GM13977 (cell line): Measurements from ENCODE around the gene DIAPH2.

Source experiments
- DNase-seq: peaks from one replicate; pipeline ENCODE4 v3.0.0; 2012; ENCODE audit warnings: low spot score
- in situ Hi-C: fragments of 300-500 bp; cut with MboI; formaldehyde crosslinking; loops from one replicate; pipeline ENCODE4 v1.12.0; 2022; ENCODE audit warnings: low sequenced_read_pairs, low pct_unique_long_range_greater_than_20kb, mixed read lengths, inconsistent platforms; ENCODE audit not compliant: unreplicated experiment
- TF ChIP-seq, protein P1 (sequence below): IDR thresholded peaks from 2 replicates; pipeline ENCODE4 v1.5.1; 2012; ENCODE audit warnings: mild to moderate bottlenecking, control low read depth; ENCODE audit not compliant: insufficient read depth; ENCODE audit errors: extremely low read depth, missing control alignments

Gene DIAPH2

DNA sequence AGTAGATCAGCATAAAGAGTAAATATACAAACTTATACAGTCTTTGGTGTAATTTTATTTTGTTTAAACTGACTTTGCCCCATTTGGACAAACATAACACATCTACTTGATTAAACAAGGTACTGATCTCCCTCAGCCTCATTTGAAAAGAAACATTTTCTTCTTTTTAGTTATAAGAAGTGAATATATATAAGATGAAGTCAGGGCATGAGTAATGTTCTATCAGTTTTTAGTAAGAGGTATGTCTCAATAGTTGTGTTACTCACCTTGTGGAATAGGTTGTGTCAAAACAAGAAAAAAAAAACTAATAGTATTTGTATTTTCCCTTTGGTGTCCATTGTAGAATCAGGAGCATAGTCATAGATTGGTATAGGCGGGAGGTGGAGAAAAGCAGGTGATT lies 526.4 kb downstream of the DIAPH2 start:
- DNase-seq, result no peak
- in situ Hi-C loops, result no loop called here
- TF ChIP-seq, protein P1, sequence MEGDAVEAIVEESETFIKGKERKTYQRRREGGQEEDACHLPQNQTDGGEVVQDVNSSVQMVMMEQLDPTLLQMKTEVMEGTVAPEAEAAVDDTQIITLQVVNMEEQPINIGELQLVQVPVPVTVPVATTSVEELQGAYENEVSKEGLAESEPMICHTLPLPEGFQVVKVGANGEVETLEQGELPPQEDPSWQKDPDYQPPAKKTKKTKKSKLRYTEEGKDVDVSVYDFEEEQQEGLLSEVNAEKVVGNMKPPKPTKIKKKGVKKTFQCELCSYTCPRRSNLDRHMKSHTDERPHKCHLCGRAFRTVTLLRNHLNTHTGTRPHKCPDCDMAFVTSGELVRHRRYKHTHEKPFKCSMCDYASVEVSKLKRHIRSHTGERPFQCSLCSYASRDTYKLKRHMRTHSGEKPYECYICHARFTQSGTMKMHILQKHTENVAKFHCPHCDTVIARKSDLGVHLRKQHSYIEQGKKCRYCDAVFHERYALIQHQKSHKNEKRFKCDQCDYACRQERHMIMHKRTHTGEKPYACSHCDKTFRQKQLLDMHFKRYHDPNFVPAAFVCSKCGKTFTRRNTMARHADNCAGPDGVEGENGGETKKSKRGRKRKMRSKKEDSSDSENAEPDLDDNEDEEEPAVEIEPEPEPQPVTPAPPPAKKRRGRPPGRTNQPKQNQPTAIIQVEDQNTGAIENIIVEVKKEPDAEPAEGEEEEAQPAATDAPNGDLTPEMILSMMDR, result no peak

DNA sequence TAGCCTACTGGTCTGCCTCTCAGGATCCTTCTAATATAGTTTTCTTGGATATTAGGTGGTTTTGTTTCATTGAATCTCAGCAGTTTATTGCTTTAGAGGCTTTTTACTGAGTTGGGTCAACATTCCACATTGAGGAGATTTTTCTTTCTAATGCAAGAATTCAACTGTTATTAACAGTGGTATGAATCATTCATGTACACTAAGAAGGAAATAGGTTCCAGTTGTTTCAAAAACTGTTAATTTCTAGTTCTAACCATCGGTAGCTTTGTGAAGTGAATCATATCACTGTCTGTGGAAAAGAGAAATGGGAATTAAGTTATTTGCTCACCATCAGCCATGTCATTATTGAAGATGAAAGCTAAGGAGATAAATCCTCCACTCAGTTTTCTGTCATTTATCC lies 530.5 kb downstream of the DIAPH2 start:
- DNase-seq, result no peak
- in situ Hi-C loops, result no loop called here
- TF ChIP-seq, protein P1, result no peak

DNA sequence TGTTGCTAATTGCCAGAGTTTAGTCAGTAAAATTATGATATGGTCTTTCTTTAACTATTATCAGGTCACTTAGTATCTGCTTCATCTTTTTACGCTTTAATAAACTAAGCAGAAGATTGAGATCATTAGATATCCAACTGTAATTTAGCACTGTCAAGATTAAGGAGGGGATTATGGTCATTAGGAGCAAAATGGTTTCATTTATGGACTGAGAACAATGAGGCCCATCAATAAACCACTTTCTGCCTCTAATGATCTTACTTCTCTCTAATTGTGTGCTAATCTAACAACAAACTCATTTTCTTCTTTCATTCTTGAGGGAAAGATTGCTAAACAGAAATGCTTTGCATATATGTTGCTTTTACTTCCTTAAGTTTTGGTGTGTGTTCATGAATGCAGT lies 539.5 kb downstream of the DIAPH2 start:
- DNase-seq, result no peak
- in situ Hi-C loops, result no loop called here

DNA sequence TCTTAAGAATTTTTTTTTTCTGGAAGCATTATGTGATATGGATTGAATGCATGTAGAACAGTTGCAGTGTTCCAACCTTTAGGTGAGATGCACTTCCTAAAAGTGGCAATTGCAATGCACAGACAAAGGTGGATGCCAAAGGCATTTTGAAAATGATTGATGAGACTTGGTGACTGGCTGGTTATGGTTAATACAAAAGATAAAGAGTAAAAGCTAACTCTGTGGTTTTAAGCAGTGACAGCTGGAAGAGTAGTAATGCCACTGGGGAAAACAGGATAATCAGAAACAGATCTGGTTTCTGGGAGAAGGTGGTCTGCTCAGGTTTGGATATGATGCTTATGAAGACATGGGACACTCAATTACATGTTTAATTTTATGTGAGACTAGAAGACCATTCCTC lies 544.7 kb downstream of the DIAPH2 start:
- TF ChIP-seq, protein P1, result no peak
- DNase-seq, result no peak
- in situ Hi-C loops, result no loop called here

More for the DNA sequence above, 539.5 kb downstream of the DIAPH2 start:
- TF ChIP-seq, protein P1, result no peak

DNA sequence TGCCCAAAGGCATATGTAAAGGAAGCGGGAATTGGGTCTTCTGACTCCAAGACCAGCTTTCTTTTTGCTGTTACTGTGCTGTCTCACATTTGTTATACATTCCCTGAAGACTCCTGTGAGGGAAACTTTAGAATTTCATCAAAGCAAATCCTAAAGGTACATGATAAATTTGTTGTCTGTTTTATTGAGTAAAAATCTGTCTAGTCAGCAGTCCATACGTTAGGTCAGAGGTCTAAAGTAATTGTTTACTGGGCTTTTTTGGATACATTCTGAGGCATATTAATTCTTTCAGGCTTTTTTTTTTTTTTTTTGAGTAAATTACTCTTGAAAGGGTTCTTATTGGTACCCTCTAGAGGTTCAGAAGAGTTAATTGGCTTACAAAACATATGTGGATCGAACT lies 546.3 kb downstream of the DIAPH2 start:
- in situ Hi-C loops, result no loop called here
- no peak for DNase-seq

DNA sequence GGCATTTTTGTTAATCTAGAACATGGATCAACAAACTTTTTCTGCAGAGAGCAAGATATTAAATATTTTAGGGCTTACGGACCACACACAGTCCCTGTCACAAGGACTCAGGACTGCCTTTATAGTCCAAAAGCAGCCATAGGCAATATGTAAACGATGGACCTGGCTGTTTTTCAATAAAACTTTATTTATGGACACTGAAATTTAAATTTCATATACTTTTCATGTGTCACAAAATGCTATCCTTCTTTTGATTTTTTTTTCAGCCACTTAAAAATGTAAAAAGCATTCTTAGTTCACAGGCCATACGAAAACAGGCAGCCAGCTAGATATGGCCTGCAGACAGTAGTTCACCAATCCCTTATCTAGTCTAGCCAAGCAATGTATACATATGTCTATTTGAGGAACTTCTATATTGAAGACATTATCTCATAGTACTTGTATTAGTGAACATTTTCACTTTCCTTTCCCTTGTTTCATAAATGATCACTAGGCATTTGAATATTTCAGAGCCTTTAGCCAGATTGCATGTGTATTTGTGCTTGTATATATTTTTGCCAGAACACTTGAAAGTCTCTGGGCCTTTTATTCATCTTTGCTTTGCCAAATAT lies 549.9 kb downstream of the DIAPH2 start:
- DNase-seq, result peak; percentile 45
- in situ Hi-C loops, result no loop called here
- TF ChIP-seq, protein P1, result no peak

More for the DNA sequence above, 546.3 kb downstream of the DIAPH2 start:
- TF ChIP-seq, protein P1, result no peak
